ENCODE data around the gene B4GALNT3.
"Not testable (repeated sequence)": the region's sequence is repeated elsewhere in the genome, so short reads cannot be mapped to it uniquely, and the experiment has no call there.

The B4GALNT3 gene

GRCh38 chr12:459430-460258 is at the start of gene B4GALNT3:
B4GALNT3 (plus strand) TSS chr12:459939; CDS start chr12:460377, 438 bp downstream.
- DNase-seq (ENCODE audit: low read depth in 2 of 2) = peak in 1 of 2 donors; percentile 47

DNA sequence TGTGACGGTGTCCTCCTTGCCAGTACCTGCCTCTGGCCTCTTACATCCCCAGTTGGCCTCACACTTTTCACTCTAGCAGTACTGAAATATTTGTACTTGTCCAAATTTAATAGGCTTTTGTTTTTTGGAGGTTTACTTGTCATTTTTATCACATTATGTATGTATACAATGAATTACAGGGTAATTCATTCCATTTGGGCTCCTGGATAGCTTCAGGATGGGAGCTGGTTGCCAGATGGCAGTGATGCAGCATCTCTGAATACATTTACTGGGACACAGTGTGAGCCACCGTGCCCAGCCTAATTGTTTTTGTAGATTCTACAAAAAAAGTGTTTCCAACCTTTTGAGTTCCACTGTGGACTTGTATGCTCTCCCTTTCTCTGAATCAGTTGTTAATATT is 44.9 kb upstream of the B4GALNT3 start:
- DNase-seq (ENCODE audit: low read depth in 2 of 2) = no peak

DNA sequence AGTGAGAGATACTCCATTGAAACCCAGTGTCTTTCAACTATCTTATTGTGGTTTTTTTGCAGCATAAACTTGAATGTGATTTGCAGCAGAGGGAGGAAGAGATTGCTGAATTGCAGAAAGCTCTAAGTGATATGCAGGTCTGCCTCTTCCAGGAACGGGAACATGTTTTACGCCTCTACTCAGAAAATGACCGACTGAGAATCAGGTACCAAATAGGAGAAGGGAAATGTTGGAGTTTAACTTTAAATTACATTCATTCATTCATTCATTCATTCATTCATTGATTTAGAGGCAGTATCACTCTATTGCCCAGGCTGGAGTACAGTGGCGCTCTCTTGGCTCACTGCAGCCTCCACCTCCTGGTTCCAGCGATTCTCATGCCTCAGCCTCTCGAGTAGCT is 41.3 kb upstream of the B4GALNT3 start:
- no peak for DNase-seq (ENCODE audit: low read depth in 2 of 2)

- DNase-seq (ENCODE audit: low read depth in 2 of 2) = no peak
Measured at GRCh38 chr12:422526-422925, 37.2 kb upstream of the B4GALNT3 start.

GRCh38 chr12:435737-436136 is 24.0 kb upstream of the B4GALNT3 start:
- not testable (repeated sequence) for DNase-seq (ENCODE audit: low read depth in 2 of 2)

DNA sequence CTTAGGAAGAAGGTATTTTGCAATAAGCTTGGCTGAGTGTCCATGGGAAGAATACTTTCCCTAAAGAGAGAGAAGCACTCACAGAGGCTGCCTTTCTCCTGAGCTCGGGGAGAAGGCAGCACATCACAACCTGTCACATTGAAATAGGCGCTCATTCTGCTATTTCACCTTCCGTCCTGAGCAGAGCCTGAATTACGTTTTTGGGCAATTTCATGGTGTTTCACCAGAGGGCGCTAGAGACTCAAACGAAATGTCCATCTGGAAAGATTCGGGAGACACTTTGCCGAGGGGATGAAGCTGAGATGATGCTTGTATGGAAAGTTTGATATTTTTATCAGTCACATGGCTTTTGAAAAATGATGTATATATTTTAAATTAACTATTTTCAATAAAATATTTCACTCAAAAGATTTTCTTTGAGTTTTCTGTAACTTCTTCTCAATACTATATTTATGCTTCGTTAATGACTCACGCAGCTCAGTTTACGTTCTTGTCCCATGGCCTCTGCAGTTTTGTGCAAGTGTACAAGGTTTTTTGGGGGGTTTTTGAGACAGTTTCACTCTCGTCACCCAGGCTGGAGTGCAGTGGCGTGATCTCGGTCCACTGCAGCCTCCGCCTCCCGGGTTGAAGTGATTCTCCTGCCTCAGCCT is 17.4 kb upstream of the B4GALNT3 start:
- DNase-seq (ENCODE audit: low read depth in 2 of 2) = peak in 1 of 2 donors; percentile 8

DNA sequence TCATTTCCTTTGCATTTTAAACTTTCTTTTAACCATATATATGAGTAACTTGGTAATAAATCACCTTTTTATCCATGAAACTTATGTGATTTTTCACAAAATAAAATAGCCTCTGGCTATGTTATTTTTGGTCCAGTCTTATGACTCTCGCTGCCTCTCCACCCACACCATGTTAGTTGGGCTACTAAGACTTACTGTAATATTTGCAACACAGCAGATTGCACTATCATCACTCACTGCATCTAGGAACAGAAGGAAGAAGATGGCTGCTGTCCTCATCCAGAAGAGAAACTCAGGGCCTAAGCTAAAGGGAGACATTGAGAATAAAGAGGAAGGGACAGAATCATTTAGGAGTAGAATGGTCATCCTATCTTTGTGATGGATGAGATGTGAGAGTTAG is 12.6 kb upstream of the B4GALNT3 start:
- DNase-seq (ENCODE audit: low read depth in 2 of 2) = no peak

- DNase-seq (ENCODE audit: low read depth in 2 of 2) = no peak
Measured at GRCh38 chr12:449203-449602, 10.5 kb upstream of the B4GALNT3 start.

GRCh38 chr12:450438-450837 is 9.3 kb upstream of the B4GALNT3 start:
- no peak for DNase-seq (ENCODE audit: low read depth in 2 of 2)

- no peak for DNase-seq (ENCODE audit: low read depth in 2 of 2)
Measured at GRCh38 chr12:452667-453210, 7.0 kb upstream of the B4GALNT3 start.

- no peak for DNase-seq (ENCODE audit: low read depth in 2 of 2)
Measured at GRCh38 chr12:454833-455232, 4.9 kb upstream of the B4GALNT3 start.

- no peak for DNase-seq (ENCODE audit: low read depth in 2 of 2)
Measured at GRCh38 chr12:455821-456220, 3.9 kb upstream of the B4GALNT3 start.

- no peak for DNase-seq (ENCODE audit: low read depth in 2 of 2)
Measured at GRCh38 chr12:457676-458075, 2.1 kb upstream of the B4GALNT3 start.

DNA sequence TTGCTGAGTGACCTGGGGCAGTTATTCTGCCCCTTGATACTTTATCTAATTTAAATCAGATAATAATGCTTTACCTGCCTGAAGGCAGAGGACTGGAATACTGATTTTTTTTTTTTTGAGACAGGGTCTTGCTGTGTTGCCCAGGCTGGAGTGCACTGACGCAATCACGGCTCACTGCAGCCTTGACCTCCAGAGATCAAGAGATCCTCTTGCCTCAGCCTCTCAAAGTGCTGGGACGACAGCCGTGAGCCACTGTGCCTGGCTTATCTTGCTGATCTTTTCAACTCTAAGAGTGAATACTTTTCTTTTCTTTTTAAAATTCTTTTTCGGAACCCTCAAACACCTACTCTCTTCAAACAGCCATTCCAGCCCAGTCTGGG is 699 bp upstream of the B4GALNT3 start:
- no peak for DNase-seq (ENCODE audit: low read depth in 2 of 2)

GRCh38 chr12:460261-461230 is 807 bp downstream of the B4GALNT3 start:
- peak in 1 of 2 donors; percentile 36 for DNase-seq (ENCODE audit: low read depth in 2 of 2)

DNA sequence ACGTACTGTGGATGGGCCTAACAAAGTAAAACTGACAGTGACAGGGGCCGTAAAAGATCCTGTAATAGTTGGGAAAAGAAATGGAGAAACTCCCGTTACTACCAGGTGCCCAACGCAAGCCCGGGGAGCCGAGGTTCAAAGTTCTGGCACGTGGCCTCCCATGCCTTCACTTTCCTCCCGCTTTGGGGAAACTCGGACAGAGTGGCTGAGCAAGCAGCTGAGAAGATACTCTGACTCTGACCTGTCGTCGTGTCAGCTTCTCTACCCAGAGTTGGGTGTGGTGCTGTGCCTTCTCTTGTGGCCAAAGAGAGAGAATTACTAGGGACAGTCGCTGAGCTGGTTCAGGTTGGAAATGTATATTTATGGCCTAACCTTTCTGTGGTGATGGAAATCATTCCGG is 1.7 kb downstream of the B4GALNT3 start:
- DNase-seq (ENCODE audit: low read depth in 2 of 2) = no peak

DNA sequence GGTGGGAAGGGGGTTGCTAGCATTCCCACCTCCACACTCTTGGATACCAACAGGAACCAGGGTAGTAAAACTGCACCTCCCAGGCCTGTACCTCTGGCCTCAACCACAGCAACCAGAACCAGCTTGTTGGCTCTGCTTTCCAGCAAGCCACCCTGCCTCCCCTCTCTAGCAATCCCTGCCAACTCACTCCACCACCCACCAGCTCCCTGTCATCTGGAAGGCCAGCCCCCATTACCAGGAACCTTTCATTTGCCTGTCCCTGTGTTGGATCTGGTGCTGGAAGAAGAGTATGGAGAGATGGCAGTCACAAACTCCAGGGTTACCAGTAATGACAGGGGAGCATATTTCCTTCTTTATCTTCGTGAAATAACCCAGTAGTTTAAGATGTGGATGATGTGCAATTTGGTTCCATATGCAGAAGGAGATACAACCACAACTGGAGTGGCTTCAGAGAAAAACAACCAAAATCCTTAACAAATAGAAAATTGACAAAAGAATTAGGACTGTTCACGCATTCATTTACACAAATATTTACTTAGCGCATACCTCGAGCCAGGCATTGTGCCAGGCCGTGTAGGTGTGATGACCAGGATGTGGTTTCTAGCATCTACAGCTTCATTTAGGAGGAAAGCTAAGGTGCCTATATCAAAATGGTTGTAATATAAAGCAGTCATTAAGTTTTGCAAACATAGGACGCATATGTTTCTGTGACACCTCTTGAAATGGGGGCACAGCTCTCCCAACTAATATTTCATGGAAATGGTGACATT is 3.4 kb downstream of the B4GALNT3 start:
- no peak for DNase-seq (ENCODE audit: low read depth in 2 of 2)

- DNase-seq (ENCODE audit: low read depth in 2 of 2) = no peak
Measured at GRCh38 chr12:464484-465267, 4.9 kb downstream of the B4GALNT3 start.

GRCh38 chr12:466039-466438 is 6.3 kb downstream of the B4GALNT3 start:
- no peak for DNase-seq (ENCODE audit: low read depth in 2 of 2)

- no peak for DNase-seq (ENCODE audit: low read depth in 2 of 2)
Measured at GRCh38 chr12:466762-467161, 7.0 kb downstream of the B4GALNT3 start.
